GM23338 (cell line): ENCODE measurements around the gene EARS2.

Source experiments
- CTCF ChIP-seq, 2 experiments: fragments of 200-600 bp in 1 of 2; sonication (generic) in 1 of 2; conservative IDR thresholded peaks; 2 replicates each; pipeline versions ENCODE4 v1.5.1 to v1.6.1; 2016 to 2017; ENCODE audit warnings: antibody characterized with exemption in 2 of 2, low read depth in 2 of 2, mild to moderate bottlenecking in 2 of 2, moderate library complexity in 1 of 2
- EZH2 ChIP-seq: fragments of 200-600 bp; sonication (generic); IDR thresholded peaks from one replicate; pipeline ENCODE4 v1.8.0; 2017; ENCODE audit warnings: antibody characterized with exemption, mild to moderate bottlenecking, low read depth; ENCODE audit not compliant: unreplicated experiment
- EZH2phosphoT487 ChIP-seq: fragments of 200-600 bp; sonication (generic); IDR thresholded peaks from one replicate; pipeline ENCODE4 v1.8.1; 2018; ENCODE audit warnings: antibody characterized with exemption; ENCODE audit not compliant: unreplicated experiment

- TF ChIP-seq CTCF (conservative IDR thresholded peaks at IDR 0.05; ENCODE audit: low read depth in 2 of 2) (no peak), EZH2 (no peak), EZH2phosphoT487 (no peak)
Measured at GRCh38 chr16:23500862-23501225, 56.3 kb downstream of the EARS2 start.
